ENCODE results near the gene NT5C1A.

The NT5C1A gene

GRCh38 chr1:39633422-39633821 lies 38.5 kb downstream of the NT5C1A start:
- DNase-seq = no peak

GRCh38 chr1:39632682-39633417 lies 39.1 kb downstream of the NT5C1A start:
- no peak for DNase-seq

GRCh38 chr1:39632323-39632681 lies 39.6 kb downstream of the NT5C1A start:
- no peak for DNase-seq

GRCh38 chr1:39631361-39632322 lies 40.3 kb downstream of the NT5C1A start:
- no peak for DNase-seq

GRCh38 chr1:39628807-39629350 lies 43.0 kb downstream of the NT5C1A start:
- no peak for DNase-seq

- no peak for DNase-seq
These were observed 45.3 kb downstream of the NT5C1A start for GRCh38 chr1:39626646-39627045.

- no peak for DNase-seq
These were observed 46.2 kb downstream of the NT5C1A start for GRCh38 chr1:39625462-39626273.

GRCh38 chr1:39625009-39625408 lies 46.9 kb downstream of the NT5C1A start:
- no peak for DNase-seq

GRCh38 chr1:39623053-39623452 lies 48.9 kb downstream of the NT5C1A start:
- no peak for DNase-seq

- no peak for DNase-seq
These were observed 49.5 kb downstream of the NT5C1A start for GRCh38 chr1:39622427-39622826.

- no peak for DNase-seq
These were observed 51.2 kb downstream of the NT5C1A start for GRCh38 chr1:39620659-39621165.

GRCh38 chr1:39617488-39618049 lies 54.3 kb downstream of the NT5C1A start:
- no peak for DNase-seq

- no peak for DNase-seq
These were observed 56.7 kb downstream of the NT5C1A start for GRCh38 chr1:39615086-39615673.

GRCh38 chr1:39614488-39614887 lies 57.4 kb downstream of the NT5C1A start:
- DNase-seq = no peak

GRCh38 chr1:39613250-39613649 lies 58.7 kb downstream of the NT5C1A start:
- no peak for DNase-seq

GRCh38 chr1:39609618-39610331 lies 62.1 kb downstream of the NT5C1A start:
- no peak for DNase-seq
